A549 (cell line): ENCODE results near the gene PRR5L. TPM values are rescaled to one million over a fixed set of nuclear protein-coding genes. Genes with fewer than 3 reads are reported as not detected.

Experiments used
- ATAC-seq, 2 experiments: fragments of 200-7000 bp in 1 of 2; fragments of >200 bp in 1 of 2; cut with Nextera tagmentation in 1 of 2; cut with Tn5 transposase in 1 of 2; 3 replicates each; pipeline versions ENCODE4 v1.8.0 to v1.9.1; 2018 to 2020; ENCODE audit warnings: mild to moderate bottlenecking in 1 of 2, moderate library complexity in 1 of 2
- CTCF ChIA-PET: fragments of 300-600 bp; sonication (Branson Sonifier 250); formaldehyde crosslinking; extraction: SDS; loops from one replicate; lab custom pipeline; 2021; ENCODE audit warnings: antibody characterized with exemption, inconsistent platforms; lab: Yijun Ruan, JAX
- POLR2A ChIA-PET: fragments of 350-600 bp; formaldehyde crosslinking; extraction: SDS; loops from one replicate; lab custom pipeline; 2021; ENCODE audit warnings: antibody characterized with exemption, inconsistent platforms; lab: Yijun Ruan, JAX
- DNase-seq, 2 experiments: peaks; one replicate each; pipeline versions ENCODE4 v3.0.0 to v3.0.0-alpha.2; 2011 to 2016; ENCODE audit warnings: low read depth in 1 of 2, low spot score in 1 of 2
- FAIRE-seq: peaks from 2 replicates; lab custom pipeline; 2011; peaks lifted over from hg19 to GRCh38; lab: Jason Lieb, UNC
- H3K27ac ChIP-seq, 2 experiments: fragments of >200 bp; sonication (Bioruptor Twin); formaldehyde crosslinking; 3 replicates each; pipeline ENCODE4 v1.5.1; 2016 to 2017
- H3K4me1 ChIP-seq: fragments of >200 bp; sonication (Bioruptor Twin); formaldehyde crosslinking; 3 replicates; pipeline ENCODE4 v1.6.1; 2016
- H3K4me2 ChIP-seq: fragments of >200 bp; sonication (Bioruptor Twin); formaldehyde crosslinking; 3 replicates; pipeline ENCODE4 v1.6.1; 2016
- H3K4me3 ChIP-seq: fragments of >200 bp; sonication (Bioruptor Twin); formaldehyde crosslinking; 3 replicates; pipeline ENCODE4 v1.5.1; 2016
- H3K9me3 ChIP-seq: fragments of >200 bp; sonication (Bioruptor Twin); formaldehyde crosslinking; 3 replicates; pipeline ENCODE4 v1.6.1; 2016
- CBX8 ChIP-seq: fragments of 200-600 bp; sonication (generic); IDR thresholded peaks from 2 replicates; pipeline ENCODE4 v1.6.1; 2016
- CHD2 ChIP-seq: fragments of 150-350 bp; IDR thresholded peaks from 2 replicates; pipeline ENCODE4 v1.6.1; 2014; ENCODE audit warnings: low read length; ENCODE audit not compliant: partially characterized antibody
- CHD4 ChIP-seq: fragments of 200-600 bp; sonication (generic); IDR thresholded peaks from 2 replicates; pipeline ENCODE4 v1.6.1; 2016; ENCODE audit warnings: antibody characterized with exemption, mild to moderate bottlenecking, borderline replicate concordance
- EHMT2 ChIP-seq: fragments of 200-600 bp; sonication (generic); IDR thresholded peaks from 2 replicates; pipeline ENCODE4 v1.6.1; 2016; ENCODE audit warnings: antibody characterized with exemption, low read depth, mild to moderate bottlenecking, moderate library complexity
- EP300 ChIP-seq, 2 experiments: fragments of >200 bp; sonication (Bioruptor Twin); formaldehyde crosslinking; IDR thresholded peaks; 2 replicates in 1 of 2; 3 replicates in 1 of 2; pipeline ENCODE4 v1.6.1; 2016 to 2017
- FOSL2 ChIP-seq, 2 experiments: fragments of 450-650 bp in 1 of 2; fragments of >200 bp in 1 of 2; sonication (Bioruptor Twin) in 1 of 2; formaldehyde crosslinking; IDR thresholded peaks; 2 replicates each; pipeline versions ENCODE4 v1.5.0 to v1.6.1; 2016 to 2020; ENCODE audit warnings: mild to moderate bottlenecking in 1 of 2, moderate library complexity in 1 of 2
- GATA3 ChIP-seq: IDR thresholded peaks from 2 replicates; pipeline ENCODE4 v1.6.1; 2012; ENCODE audit warnings: borderline replicate concordance
- HEYL ChIP-seq: fragments of 250-450 bp; sonication (Bioruptor Pico); IDR thresholded peaks from 2 replicates; pipeline ENCODE4 v1.8.0; 2021; ENCODE audit warnings: mild to moderate bottlenecking, moderate library complexity
- KDM5A ChIP-seq: fragments of 200-600 bp; sonication (generic); IDR thresholded peaks from 2 replicates; pipeline ENCODE4 v1.6.1; 2016; ENCODE audit warnings: antibody characterized with exemption, mild to moderate bottlenecking
- NFE2L2 ChIP-seq: fragments of 150-350 bp; conservative IDR thresholded peaks from 2 replicates; pipeline ENCODE4 v1.6.1; 2014; ENCODE audit warnings: low read length
- PHF8 ChIP-seq: fragments of 200-600 bp; sonication (generic); IDR thresholded peaks from 2 replicates; pipeline ENCODE4 v1.6.1; 2016; ENCODE audit warnings: low read depth, mild to moderate bottlenecking, antibody characterized with exemption, moderate library complexity, borderline replicate concordance
- RAD21 ChIP-seq, 2 experiments: fragments of >200 bp in 1 of 2; sonication (Bioruptor Twin) in 1 of 2; formaldehyde crosslinking in 1 of 2; IDR thresholded peaks in 1 of 2; conservative IDR thresholded peaks in 1 of 2; 2 replicates in 1 of 2; 3 replicates in 1 of 2; pipeline ENCODE4 v1.6.1; 2012 to 2018; ENCODE audit warnings: inconsistent platforms in 1 of 2
- SREBF2 ChIP-seq: fragments of 450-650 bp; IDR thresholded peaks from 2 replicates; pipeline ENCODE4 v1.6.1; 2014; ENCODE audit warnings: mild to moderate bottlenecking, moderate library complexity
- ZSCAN20 ChIP-seq: fragments of 250-450 bp; sonication (Bioruptor Pico); IDR thresholded peaks from 2 replicates; pipeline ENCODE4 v1.8.0; 2022; ENCODE audit warnings: mild to moderate bottlenecking, moderate library complexity
- WGBS: methylation state at CpG from one replicate; pipeline ENCODE4 v1.1.6; 2017; ENCODE audit errors: missing lambda C conversion rate; 5-methylcytosine and 5-hydroxymethylcytosine counted together
- polyA minus RNA-seq: library from RNA; depleted of rRNA, polyadenylated mRNA; stranded (reverse); fragments of >200 nt; gene quantifications from 2 replicates; pipeline ENCODE4 v1.2.3, GENCODE V29; 2011; rRNA and poly(A)+ RNA removed
- polyA plus RNA-seq, 4 experiments: library from polyadenylated mRNA; depleted of rRNA in 3 of 4; stranded (reverse); fragments of >200 nt; fragmentation: RNase III in 1 of 4; extraction: RNeasy Plus Mini Kit Qiagen cat#74134 plus additional on column Dnase treatment in 1 of 4; gene quantifications; 2 replicates in 3 of 4; 3 replicates in 1 of 4; pipeline ENCODE4 v1.2.3, GENCODE V29; 2011 to 2017
- TF ChIP-seq, protein P1 (sequence below): fragments of 250-450 bp; sonication (Bioruptor Pico); IDR thresholded peaks from 2 replicates; pipeline ENCODE4 v1.5.0; 2020; ENCODE audit warnings: low read depth, mild to moderate bottlenecking, moderate library complexity
- TF ChIP-seq, protein P2 (sequence below): IDR thresholded peaks from 2 replicates; pipeline ENCODE4 v1.6.1; 2012
- TF ChIP-seq, protein P3 (sequence below): fragments of 200-600 bp; sonication (generic); IDR thresholded peaks from 2 replicates; pipeline ENCODE4 v1.6.1; 2016; ENCODE audit warnings: antibody characterized with exemption, mild to moderate bottlenecking, moderate library complexity
- TF ChIP-seq, protein P4 (sequence below): fragments of 450-650 bp; IDR thresholded peaks from 2 replicates; pipeline ENCODE4 v1.6.1; 2014; ENCODE audit warnings: antibody characterized with exemption

The PRR5L gene, protein sequence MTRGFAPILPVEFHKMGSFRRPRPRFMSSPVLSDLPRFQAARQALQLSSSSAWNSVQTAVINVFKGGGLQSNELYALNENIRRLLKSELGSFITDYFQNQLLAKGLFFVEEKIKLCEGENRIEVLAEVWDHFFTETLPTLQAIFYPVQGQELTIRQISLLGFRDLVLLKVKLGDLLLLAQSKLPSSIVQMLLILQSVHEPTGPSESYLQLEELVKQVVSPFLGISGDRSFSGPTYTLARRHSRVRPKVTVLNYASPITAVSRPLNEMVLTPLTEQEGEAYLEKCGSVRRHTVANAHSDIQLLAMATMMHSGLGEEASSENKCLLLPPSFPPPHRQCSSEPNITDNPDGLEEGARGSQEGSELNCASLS
- 6.9 and 9.3 TPM in 2 replicates for polyA plus RNA-seq (2011; rRNA removed)
- polyA plus RNA-seq (2012; cell fraction: cytosol; rRNA removed), result 5.0 and 5.4 TPM in 2 replicates
- polyA plus RNA-seq (2012; cell fraction: nucleus; rRNA removed), result 14.6 and 18.2 TPM in 2 replicates
- 7.8 to 12.1 TPM (median 8.6 TPM) in 3 replicates for polyA plus RNA-seq (2017; fragmentation: RNase III; extraction: RNeasy Plus Mini Kit Qiagen cat#74134 plus additional on column Dnase treatment)
- polyA minus RNA-seq, result 9.9 and 10.5 TPM in 2 replicates

DNA sequence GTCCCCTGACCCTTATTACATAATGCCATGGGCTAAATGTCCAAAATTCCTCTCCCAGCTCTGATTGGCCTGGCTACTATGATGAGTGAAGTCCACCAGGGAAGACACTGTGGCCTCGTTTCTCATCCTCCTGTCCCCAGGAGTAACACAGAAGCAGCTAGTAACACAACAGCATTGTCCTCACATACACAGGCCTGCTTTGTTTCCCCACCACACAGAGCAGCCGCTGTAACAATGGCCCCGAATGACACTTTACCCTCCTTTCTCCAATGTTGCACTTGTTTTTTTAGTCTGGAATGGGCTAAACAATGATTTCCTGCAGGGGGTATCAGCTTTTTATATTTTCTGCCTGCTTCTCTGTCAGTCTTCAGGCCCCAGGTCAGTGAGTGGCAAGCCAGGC lies at the start of gene PRR5L:
PRR5L (plus strand) TSS at position 363 of the 400 bp plus-strand sequence. CDS start 104,834 bp downstream, outside the sequence.
- Histone ChIP-seq H3K4me2 (peak within 1 kb of the TSS; percentile 19; the same call in 2 of the 3 replicates), H3K4me3 (no peak within 1 kb of the TSS)

DNA sequence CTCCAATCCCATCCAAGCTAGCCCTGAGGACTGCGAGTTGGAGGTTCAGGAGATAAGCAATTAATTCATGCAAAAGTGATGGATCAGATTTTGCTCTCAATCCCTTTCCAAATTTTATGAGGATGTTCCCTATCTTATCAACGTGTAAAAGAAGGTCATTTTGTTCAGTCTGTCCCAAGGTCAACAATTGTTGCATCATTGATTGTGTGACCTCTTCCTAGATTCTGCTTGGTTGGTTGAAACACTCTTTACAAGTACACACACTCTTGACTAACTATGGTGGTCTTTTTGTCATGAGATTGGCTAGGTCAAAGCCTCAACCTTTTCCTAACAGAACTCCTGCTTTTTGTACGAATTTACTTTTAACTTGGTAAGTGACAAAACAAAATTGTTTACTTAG lies 48.6 kb upstream of the PRR5L start:
- no peak for TF ChIP-seq CHD2
- TF ChIP-seq KDM5A, result no peak
- no peak for TF ChIP-seq EP300 (IDR thresholded peaks at IDR 0.05)
- TF ChIP-seq, all 56 proteins: peak for 0
- ATAC-seq (no peak), FAIRE-seq (no peak), DNase-seq (no peak)
- WGBS, result 32% methylated on average over 3 of the region's 3 CpGs
- no peak overlapping the region for H3K27ac ChIP-seq
- no peak overlapping the region for H3K4me2 ChIP-seq
- 0 out of 3 replicates have a peak, but pooled peaks cover 3% of the 10 kb centered on the region for H3K4me1 ChIP-seq
- H3K9me3 ChIP-seq, result no peaks in the 10 kb centered on the region
- POLR2A ChIA-PET, result no interaction called here
- no peak overlapping the region for H3K4me3 ChIP-seq
- CTCF ChIA-PET, result interaction anchor here (0.5 to 1.8 kb wide), 5 partner anchors 20 to 246 kb away, joined by 3 read pairs; no protein-coding TSS in a partner anchor

More for the DNA sequence above, at the start of gene PRR5L:
- POLR2A ChIA-PET, result interaction anchor here (0.8 kb wide), 1 partner anchor 80 kb away, joined by 6 read pairs; no protein-coding TSS in a partner anchor
- Histone ChIP-seq H3K27ac (peak within 1 kb of the TSS in 1 of 2 experiments; percentile 41; a peak in 3 of 6 replicates), H3K9me3 (no peaks in the 10 kb centered on the region), H3K4me1 (peaks cover 5% of the 10 kb centered on the region; the same call in 1 of the 3 replicates)
- CTCF ChIA-PET, result interaction anchor here (0.9 to 10.6 kb wide), 7 partner anchors 11 to 461 kb away, joined by 3 to 182 read pairs (median 3); no protein-coding TSS in a partner anchor
- no peak for DNase-seq
- FAIRE-seq, result no peak
- 64% methylated on average over 3 of the region's 3 CpGs for WGBS
- no peak for ATAC-seq
- no peak for TF ChIP-seq FOSL2 (IDR thresholded peaks at IDR 0.05)
- no peak for TF ChIP-seq FOSL2 (CRISPR knock-in tag; IDR thresholded peaks at IDR 0.05)
- no peak for TF ChIP-seq PHF8
- TF ChIP-seq CBX8, result no peak
- TF ChIP-seq, protein P1, sequence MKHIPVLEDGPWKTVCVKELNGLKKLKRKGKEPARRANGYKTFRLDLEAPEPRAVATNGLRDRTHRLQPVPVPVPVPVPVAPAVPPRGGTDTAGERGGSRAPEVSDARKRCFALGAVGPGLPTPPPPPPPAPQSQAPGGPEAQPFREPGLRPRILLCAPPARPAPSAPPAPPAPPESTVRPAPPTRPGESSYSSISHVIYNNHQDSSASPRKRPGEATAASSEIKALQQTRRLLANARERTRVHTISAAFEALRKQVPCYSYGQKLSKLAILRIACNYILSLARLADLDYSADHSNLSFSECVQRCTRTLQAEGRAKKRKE (CRISPR knock-in tag), result no peak
- TF ChIP-seq, protein P2, sequence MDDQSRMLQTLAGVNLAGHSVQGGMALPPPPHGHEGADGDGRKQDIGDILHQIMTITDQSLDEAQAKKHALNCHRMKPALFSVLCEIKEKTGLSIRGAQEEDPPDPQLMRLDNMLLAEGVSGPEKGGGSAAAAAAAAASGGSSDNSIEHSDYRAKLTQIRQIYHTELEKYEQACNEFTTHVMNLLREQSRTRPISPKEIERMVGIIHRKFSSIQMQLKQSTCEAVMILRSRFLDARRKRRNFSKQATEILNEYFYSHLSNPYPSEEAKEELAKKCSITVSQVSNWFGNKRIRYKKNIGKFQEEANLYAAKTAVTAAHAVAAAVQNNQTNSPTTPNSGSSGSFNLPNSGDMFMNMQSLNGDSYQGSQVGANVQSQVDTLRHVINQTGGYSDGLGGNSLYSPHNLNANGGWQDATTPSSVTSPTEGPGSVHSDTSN, result no peak
- TF ChIP-seq NFE2L2, result no peak
- TF ChIP-seq, all 56 proteins: peak for 0

DNA sequence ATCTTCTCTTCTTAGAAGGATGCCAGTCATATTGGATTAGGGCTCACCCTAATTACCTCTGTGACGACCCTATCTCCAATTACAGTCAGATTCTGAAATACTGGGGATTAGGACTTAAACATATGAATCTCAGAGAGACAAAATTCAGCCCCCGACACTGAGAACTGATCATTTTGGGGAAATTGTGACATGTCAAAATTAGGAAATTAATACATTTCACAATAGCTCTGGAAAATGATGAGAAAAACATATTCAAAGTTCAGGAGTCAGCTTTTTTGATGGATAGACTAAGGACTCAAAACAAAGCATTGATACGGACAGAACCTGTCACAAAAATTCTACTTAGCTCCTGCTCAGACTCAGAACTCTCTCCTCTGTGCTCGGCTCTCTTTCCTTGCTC lies 47.7 kb upstream of the PRR5L start:
- POLR2A ChIA-PET, result no interaction called here
- H3K4me3 ChIP-seq, result no peak overlapping the region
- FAIRE-seq, result no peak
- TF ChIP-seq EHMT2 (no peak), CHD4 (no peak), GATA3 (no peak), SREBF2 (no peak), RAD21 (conservative IDR thresholded peaks at IDR 0.05 in 1 of 2, IDR thresholded peaks at IDR 0.05 in 1 of 2) (no peak), HEYL (CRISPR knock-in tag) (no peak), ZSCAN20 (CRISPR knock-in tag) (no peak)
- TF ChIP-seq, protein P3, sequence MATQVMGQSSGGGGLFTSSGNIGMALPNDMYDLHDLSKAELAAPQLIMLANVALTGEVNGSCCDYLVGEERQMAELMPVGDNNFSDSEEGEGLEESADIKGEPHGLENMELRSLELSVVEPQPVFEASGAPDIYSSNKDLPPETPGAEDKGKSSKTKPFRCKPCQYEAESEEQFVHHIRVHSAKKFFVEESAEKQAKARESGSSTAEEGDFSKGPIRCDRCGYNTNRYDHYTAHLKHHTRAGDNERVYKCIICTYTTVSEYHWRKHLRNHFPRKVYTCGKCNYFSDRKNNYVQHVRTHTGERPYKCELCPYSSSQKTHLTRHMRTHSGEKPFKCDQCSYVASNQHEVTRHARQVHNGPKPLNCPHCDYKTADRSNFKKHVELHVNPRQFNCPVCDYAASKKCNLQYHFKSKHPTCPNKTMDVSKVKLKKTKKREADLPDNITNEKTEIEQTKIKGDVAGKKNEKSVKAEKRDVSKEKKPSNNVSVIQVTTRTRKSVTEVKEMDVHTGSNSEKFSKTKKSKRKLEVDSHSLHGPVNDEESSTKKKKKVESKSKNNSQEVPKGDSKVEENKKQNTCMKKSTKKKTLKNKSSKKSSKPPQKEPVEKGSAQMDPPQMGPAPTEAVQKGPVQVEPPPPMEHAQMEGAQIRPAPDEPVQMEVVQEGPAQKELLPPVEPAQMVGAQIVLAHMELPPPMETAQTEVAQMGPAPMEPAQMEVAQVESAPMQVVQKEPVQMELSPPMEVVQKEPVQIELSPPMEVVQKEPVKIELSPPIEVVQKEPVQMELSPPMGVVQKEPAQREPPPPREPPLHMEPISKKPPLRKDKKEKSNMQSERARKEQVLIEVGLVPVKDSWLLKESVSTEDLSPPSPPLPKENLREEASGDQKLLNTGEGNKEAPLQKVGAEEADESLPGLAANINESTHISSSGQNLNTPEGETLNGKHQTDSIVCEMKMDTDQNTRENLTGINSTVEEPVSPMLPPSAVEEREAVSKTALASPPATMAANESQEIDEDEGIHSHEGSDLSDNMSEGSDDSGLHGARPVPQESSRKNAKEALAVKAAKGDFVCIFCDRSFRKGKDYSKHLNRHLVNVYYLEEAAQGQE, result no peak
- TF ChIP-seq, protein P2, result no peak
- TF ChIP-seq, protein P4, sequence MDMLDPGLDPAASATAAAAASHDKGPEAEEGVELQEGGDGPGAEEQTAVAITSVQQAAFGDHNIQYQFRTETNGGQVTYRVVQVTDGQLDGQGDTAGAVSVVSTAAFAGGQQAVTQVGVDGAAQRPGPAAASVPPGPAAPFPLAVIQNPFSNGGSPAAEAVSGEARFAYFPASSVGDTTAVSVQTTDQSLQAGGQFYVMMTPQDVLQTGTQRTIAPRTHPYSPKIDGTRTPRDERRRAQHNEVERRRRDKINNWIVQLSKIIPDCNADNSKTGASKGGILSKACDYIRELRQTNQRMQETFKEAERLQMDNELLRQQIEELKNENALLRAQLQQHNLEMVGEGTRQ, result no peak
- TF ChIP-seq, all 56 proteins: peak for 0
- Histone ChIP-seq H3K4me2 (no peak overlapping the region), H3K4me1 (0 out of 3 replicates have a peak, but pooled peaks cover 3% of the 10 kb centered on the region), H3K27ac (no peak overlapping the region), H3K9me3 (no peaks in the 10 kb centered on the region)
- CTCF ChIA-PET, result interaction anchor here (0.8 to 1.4 kb wide), 3 partner anchors 15 to 244 kb away, joined by 3 to 4 read pairs (median 4); no protein-coding TSS in a partner anchor
- 62% methylated on average over 4 of the region's 4 CpGs for WGBS
- DNase-seq, result no peak
- ATAC-seq, result no peak
